Fibroblast of lung (primary cell): Measurements from ENCODE around the gene LINC00237. TPM values are rescaled to one million over a fixed set of nuclear protein-coding genes. Genes with fewer than 3 reads are reported as not detected.

ENCODE experiments used
- DNase-seq, 2 donors: peaks; one replicate each; pipeline versions ENCODE4 v3.0.0 to v3.0.0-alpha.2; 2010; ENCODE audit warnings: low read depth in 2 of 2
- H2AFZ ChIP-seq: 2 replicates; pipeline ENCODE4 v1.5.1; 2012; ENCODE audit warnings: low read length, control low read depth, inconsistent platforms
- H3K27ac ChIP-seq: 2 replicates; pipeline ENCODE4 v1.5.1; 2011; ENCODE audit warnings: low read length, control low read depth; ENCODE audit not compliant: insufficient read depth
- H3K27me3 ChIP-seq: 2 replicates; pipeline ENCODE4 v1.5.1; 2011; ENCODE audit warnings: mild to moderate bottlenecking, low read length; ENCODE audit not compliant: control insufficient read depth, insufficient read depth
- H3K36me3 ChIP-seq: 2 replicates; pipeline ENCODE4 v1.5.1; 2011; ENCODE audit warnings: low read length; ENCODE audit not compliant: control insufficient read depth, insufficient read depth
- H3K4me1 ChIP-seq: 2 replicates; pipeline ENCODE4 v1.5.1; 2011; ENCODE audit warnings: low read length; ENCODE audit not compliant: control insufficient read depth, insufficient read depth; ENCODE audit errors: extremely low read depth
- H3K4me2 ChIP-seq: 2 replicates; pipeline ENCODE4 v1.5.1; 2011; ENCODE audit warnings: low read length, control low read depth; ENCODE audit not compliant: insufficient read depth; ENCODE audit errors: extremely low read depth
- H3K4me3 ChIP-seq, 4 experiments: fragments of 200-600 bp in 1 of 4; sonication (generic) in 1 of 4; replicated peaks in 1 of 4; 2 replicates each; pipeline ENCODE4 v1.5.1; 2011 to 2016; ENCODE audit warnings: low read length in 4 of 4, low read depth in 3 of 4, mild to moderate bottlenecking in 3 of 4, control low read depth in 2 of 4, inconsistent platforms in 1 of 4, mixed read lengths in 1 of 4; ENCODE audit not compliant: insufficient read depth in 1 of 4; ENCODE audit errors: control extremely low read depth in 1 of 4
- H3K79me2 ChIP-seq: 2 replicates; pipeline ENCODE4 v1.5.1; 2012; ENCODE audit warnings: mild to moderate bottlenecking, low read length, inconsistent platforms; ENCODE audit not compliant: control insufficient read depth, insufficient read depth
- H3K9ac ChIP-seq: 2 replicates; pipeline ENCODE4 v1.5.1; 2011; ENCODE audit warnings: mild to moderate bottlenecking, low read length, control low read depth; ENCODE audit not compliant: insufficient read depth
- H3K9me3 ChIP-seq: 2 replicates; pipeline ENCODE4 v1.5.1; 2012; ENCODE audit warnings: low read depth, low read length; ENCODE audit not compliant: control insufficient read depth, insufficient read depth
- H4K20me1 ChIP-seq: 2 replicates; pipeline ENCODE4 v1.5.1; 2011; ENCODE audit warnings: low read length; ENCODE audit not compliant: control insufficient read depth, insufficient read depth; ENCODE audit errors: extremely low read depth
- EZH2 ChIP-seq: IDR thresholded peaks from 2 replicates; pipeline ENCODE4 v1.5.1; 2012; ENCODE audit warnings: low read length, control low read depth, mild to moderate bottlenecking; ENCODE audit errors: missing control alignments
- polyA plus RNA-seq, 2 donors: library from polyadenylated mRNA; depleted of rRNA in 1 of 2; stranded (reverse) in 1 of 2; unstranded in 1 of 2; fragments of >200 nt; gene quantifications; 2 replicates each; pipeline ENCODE4 v1.2.1, GENCODE V29; 2011 to 2012; ENCODE audit warnings: missing spikeins in 1 of 2
- total RNA-seq: library from RNA; depleted of rRNA; stranded (reverse); fragments of >200 nt; gene quantifications from 2 replicates; pipeline ENCODE4 v1.2.1, GENCODE V29; 2014
- TF ChIP-seq, protein P1 (sequence below), 2 donors: IDR thresholded peaks in 1 of 2; conservative IDR thresholded peaks in 1 of 2; 1 replicate in 1 of 2; 2 replicates in 1 of 2; pipeline ENCODE4 v1.5.1; 2011 to 2012; ENCODE audit warnings: low read length in 2 of 2, control low read depth in 1 of 2, inconsistent platforms in 1 of 2, low read depth in 1 of 2, mild to moderate bottlenecking in 1 of 2

The LINC00237 gene
- total and polyA plus RNA-seq, 2 donors (not counting 1 experiment from before 2014, with no cell fraction given), result not detected

- Histone ChIP-seq H2AFZ (no peak overlapping the region), H3K4me3 (no peak overlapping the region), H3K9ac (no peak overlapping the region), H3K36me3 (no peaks in the 10 kb centered on the region), H3K27me3 (no peaks in the 10 kb centered on the region), H3K4me2 (no peak overlapping the region), H3K79me2 (no peaks in the 10 kb centered on the region), H3K4me1 (no peaks in the 10 kb centered on the region), H4K20me1 (no peaks in the 10 kb centered on the region), H3K27ac (no peak overlapping the region), H3K9me3 (no peaks in the 10 kb centered on the region)
- no peak for DNase-seq
- no peak for TF ChIP-seq EZH2
- TF ChIP-seq, protein P1, sequence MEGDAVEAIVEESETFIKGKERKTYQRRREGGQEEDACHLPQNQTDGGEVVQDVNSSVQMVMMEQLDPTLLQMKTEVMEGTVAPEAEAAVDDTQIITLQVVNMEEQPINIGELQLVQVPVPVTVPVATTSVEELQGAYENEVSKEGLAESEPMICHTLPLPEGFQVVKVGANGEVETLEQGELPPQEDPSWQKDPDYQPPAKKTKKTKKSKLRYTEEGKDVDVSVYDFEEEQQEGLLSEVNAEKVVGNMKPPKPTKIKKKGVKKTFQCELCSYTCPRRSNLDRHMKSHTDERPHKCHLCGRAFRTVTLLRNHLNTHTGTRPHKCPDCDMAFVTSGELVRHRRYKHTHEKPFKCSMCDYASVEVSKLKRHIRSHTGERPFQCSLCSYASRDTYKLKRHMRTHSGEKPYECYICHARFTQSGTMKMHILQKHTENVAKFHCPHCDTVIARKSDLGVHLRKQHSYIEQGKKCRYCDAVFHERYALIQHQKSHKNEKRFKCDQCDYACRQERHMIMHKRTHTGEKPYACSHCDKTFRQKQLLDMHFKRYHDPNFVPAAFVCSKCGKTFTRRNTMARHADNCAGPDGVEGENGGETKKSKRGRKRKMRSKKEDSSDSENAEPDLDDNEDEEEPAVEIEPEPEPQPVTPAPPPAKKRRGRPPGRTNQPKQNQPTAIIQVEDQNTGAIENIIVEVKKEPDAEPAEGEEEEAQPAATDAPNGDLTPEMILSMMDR (conservative IDR thresholded peaks at IDR 0.05 in 1 of 2, IDR thresholded peaks at IDR 0.05 in 1 of 2; ENCODE audit: low read depth in 1 of 2, low read length in 2 of 2), result no peak
Measured at GRCh38 chr20:21151791-21152190, 45.6 kb upstream of the LINC00237 start.

DNA sequence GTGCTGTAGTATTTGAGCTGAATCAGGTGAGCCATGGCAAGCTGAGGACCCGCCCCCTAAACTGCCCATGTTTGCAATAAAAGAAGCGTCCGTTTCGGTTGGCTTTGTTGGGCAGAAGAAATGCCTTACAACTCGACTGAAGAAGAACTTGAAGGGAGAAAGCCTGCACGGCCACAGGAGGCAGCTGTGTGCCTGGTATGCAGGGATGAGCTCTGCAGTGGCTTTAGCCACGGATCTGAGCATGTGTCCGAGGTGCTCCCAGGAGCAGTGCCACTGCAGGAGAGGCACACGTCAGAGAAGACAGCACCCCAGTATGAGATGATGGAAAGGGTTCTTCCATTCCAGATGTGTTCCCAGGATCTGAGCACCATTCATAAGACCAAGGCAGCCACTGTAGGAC, 43.2 kb upstream of the LINC00237 start:
- Histone ChIP-seq H3K79me2 (no peaks in the 10 kb centered on the region), H3K27me3 (no peaks in the 10 kb centered on the region), H3K9me3 (no peaks in the 10 kb centered on the region), H4K20me1 (no peaks in the 10 kb centered on the region), H2AFZ (no peak overlapping the region), H3K27ac (no peak overlapping the region), H3K4me1 (no peaks in the 10 kb centered on the region), H3K9ac (no peak overlapping the region), H3K4me3 (no peak overlapping the region), H3K36me3 (no peaks in the 10 kb centered on the region), H3K4me2 (no peak overlapping the region)
- no peak for TF ChIP-seq EZH2
- TF ChIP-seq, protein P1 (conservative IDR thresholded peaks at IDR 0.05 in 1 of 2, IDR thresholded peaks at IDR 0.05 in 1 of 2; ENCODE audit: low read depth in 1 of 2, low read length in 2 of 2), result no peak
- no peak for DNase-seq

DNA sequence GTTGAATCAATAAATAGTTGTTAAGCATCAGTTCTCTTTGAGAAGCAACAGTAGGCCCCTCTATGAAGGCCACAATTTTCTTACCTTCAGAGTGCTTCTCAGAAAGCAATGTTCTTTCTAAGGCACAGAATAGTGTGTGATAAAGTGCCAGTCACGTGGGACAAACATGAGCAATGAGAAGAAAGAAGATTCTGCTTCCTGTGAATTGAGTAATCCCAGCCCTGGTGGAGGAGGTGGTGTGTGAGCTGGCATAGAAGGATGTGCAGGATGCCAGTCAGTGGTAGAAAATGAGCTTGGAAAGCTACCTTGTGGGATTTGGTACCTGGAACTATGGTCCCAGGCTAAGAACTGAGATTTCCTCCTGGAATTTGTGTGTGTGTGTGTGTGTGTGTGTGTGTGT, 41.4 kb upstream of the LINC00237 start:
- TF ChIP-seq, protein P1 (conservative IDR thresholded peaks at IDR 0.05 in 1 of 2, IDR thresholded peaks at IDR 0.05 in 1 of 2; ENCODE audit: low read depth in 1 of 2, low read length in 2 of 2), result no peak
- no peak for TF ChIP-seq EZH2
- DNase-seq, result no peak

More for the DNA sequence above, 41.4 kb upstream of the LINC00237 start:
- H3K4me1 ChIP-seq, result no peaks in the 10 kb centered on the region
- H3K9ac ChIP-seq, result no peak overlapping the region
- no peak overlapping the region for H3K27ac ChIP-seq
- H4K20me1 ChIP-seq, result no peaks in the 10 kb centered on the region
- no peak overlapping the region for H2AFZ ChIP-seq
- H3K79me2 ChIP-seq, result no peaks in the 10 kb centered on the region
- H3K4me3 ChIP-seq, result no peak overlapping the region
- H3K9me3 ChIP-seq, result no peaks in the 10 kb centered on the region
- H3K36me3 ChIP-seq, result no peaks in the 10 kb centered on the region
- no peaks in the 10 kb centered on the region for H3K27me3 ChIP-seq
- no peak overlapping the region for H3K4me2 ChIP-seq
